H1 (cell line): ENCODE measurements around the gene DIPK1A.

Source experiments
- MAX ChIP-seq: IDR thresholded peaks from 2 replicates; pipeline ENCODE4 v1.6.1; 2012; ENCODE audit warnings: inconsistent platforms
- POLR2AphosphoS5 ChIP-seq: IDR thresholded peaks from 2 replicates; pipeline ENCODE4 v1.6.1; 2011; ENCODE audit warnings: low read depth, low read length
- TAF1 ChIP-seq: IDR thresholded peaks from 2 replicates; pipeline ENCODE4 v1.6.1; 2011; ENCODE audit warnings: mild to moderate bottlenecking, low read depth, low read length

GRCh38 chr1:92987462-92987861, 26.2 kb upstream of the DIPK1A start:
- no peak for TF ChIP-seq TAF1
- no peak for TF ChIP-seq POLR2AphosphoS5
- no peak for TF ChIP-seq MAX
